Coronary artery (tissue), 2 donors: ENCODE results near the gene AZIN2.
"Not testable (repeated sequence)": the region's sequence is repeated elsewhere in the genome, so short reads cannot be mapped to it uniquely, and the experiment has no call there.

ENCODE experiments used
- DNase-seq: peaks from one replicate; pipeline ENCODE4 v3.0.0-alpha.2; 2017; ENCODE audit warnings: low spot score
- H3K27ac ChIP-seq, 2 donors: fragments of 200-600 bp; sonication (generic); one replicate each; pipeline ENCODE4 v1.5.1; 2016 to 2019
- H3K4me3 ChIP-seq: fragments of 200-600 bp; sonication (generic); 2 replicates; pipeline ENCODE4 v1.5.1; 2016; ENCODE audit warnings: mild to moderate bottlenecking, moderate library complexity
- CTCF ChIP-seq: fragments of 200-600 bp; sonication (generic); IDR thresholded peaks from one replicate; pipeline ENCODE4 v1.5.1; 2019; ENCODE audit warnings: antibody characterized with exemption

AZIN2 gene

DNA sequence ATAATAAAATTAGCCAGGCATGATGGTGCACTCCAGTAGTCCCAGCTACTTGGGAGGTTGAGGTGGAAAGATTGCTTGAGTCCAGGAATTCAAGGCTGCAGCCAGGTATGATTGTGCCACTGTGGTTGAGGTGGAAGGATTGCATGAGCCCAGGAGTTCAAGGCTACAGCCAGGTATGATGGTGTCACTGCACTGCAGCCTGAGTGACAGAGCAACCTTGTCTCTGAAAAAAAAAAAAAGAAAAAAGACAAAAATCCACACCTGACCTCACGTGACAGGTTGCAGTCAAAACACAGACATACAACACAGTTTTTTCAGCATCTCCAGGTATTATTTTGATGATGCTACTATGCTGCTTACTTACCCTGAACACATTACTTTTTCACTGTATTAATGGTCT, 39.9 kb upstream of the AZIN2 start:
- TF ChIP-seq CTCF: no peak
- Histone ChIP-seq H3K27ac (no peak overlapping the region), H3K4me3 (no peak overlapping the region)
- no peak for DNase-seq

GRCh38 chr1:33042831-33043230, 38.1 kb upstream of the AZIN2 start:
- no peak overlapping the region for H3K27ac ChIP-seq
- no peak for DNase-seq
- H3K4me3 ChIP-seq: no peak overlapping the region
- TF ChIP-seq CTCF: no peak

DNA sequence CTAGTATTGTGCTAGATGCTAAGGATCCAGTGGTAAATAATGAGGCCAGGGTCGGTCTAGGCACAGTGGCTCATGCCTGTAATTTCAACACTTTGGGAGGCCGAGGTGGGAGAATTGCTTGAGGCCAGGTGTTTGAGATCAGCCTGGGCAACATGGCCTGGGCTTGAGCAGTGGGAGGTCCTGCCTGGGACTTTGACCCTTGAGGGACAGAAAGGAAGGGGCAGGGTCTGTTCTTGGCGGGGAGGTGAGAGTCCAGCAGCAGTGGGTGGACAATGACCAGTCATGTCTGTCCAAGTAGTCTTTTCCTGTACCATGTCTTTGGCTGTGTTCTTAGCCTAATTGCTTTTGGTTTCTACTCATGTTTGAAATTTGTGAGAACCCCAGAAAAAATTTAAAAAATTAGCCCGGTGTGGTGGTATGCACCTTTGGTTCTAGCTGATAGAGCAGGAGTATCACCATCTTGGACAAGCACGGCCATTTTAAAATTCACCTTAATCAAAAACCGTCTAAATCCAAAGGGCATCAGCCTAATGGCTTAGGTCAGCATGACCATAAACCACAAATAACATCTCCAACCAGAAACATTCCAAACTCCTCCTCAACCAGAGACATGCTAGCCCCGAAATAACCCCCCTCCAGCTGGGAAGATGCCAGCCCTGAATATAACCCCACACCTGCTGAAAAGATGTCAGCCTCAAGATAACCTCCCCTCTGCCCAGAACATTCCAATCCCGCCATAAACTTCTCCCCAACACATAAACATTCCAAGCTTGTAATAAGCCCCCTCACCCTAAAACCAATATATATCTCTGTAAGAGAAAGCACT, 37.5 kb upstream of the AZIN2 start:
- no peak overlapping the region for H3K27ac ChIP-seq
- TF ChIP-seq CTCF: no peak
- no peak overlapping the region for H3K4me3 ChIP-seq
- DNase-seq: no peak

GRCh38 chr1:33045246-33045645, 35.7 kb upstream of the AZIN2 start:
- Histone ChIP-seq H3K27ac (no peak overlapping the region), H3K4me3 (no peak overlapping the region)
- TF ChIP-seq CTCF: no peak
- no peak for DNase-seq

GRCh38 chr1:33045814-33046213, 35.1 kb upstream of the AZIN2 start:
- no peak for DNase-seq
- Histone ChIP-seq H3K4me3 (no peak overlapping the region), H3K27ac (no peak overlapping the region)
- no peak for TF ChIP-seq CTCF

- H3K27ac ChIP-seq, H3K4me3 ChIP-seq, DNase-seq: not testable (repeated sequence)
Measured at GRCh38 chr1:33046234-33046633, 34.7 kb upstream of the AZIN2 start.

- DNase-seq: no peak
- Histone ChIP-seq H3K4me3 (no peak overlapping the region), H3K27ac (no peak overlapping the region)
- no peak for TF ChIP-seq CTCF
Measured at GRCh38 chr1:33047290-33047689, 33.7 kb upstream of the AZIN2 start.
